ENCODE results near the gene PRSS23.
"Not testable (repeated sequence)": the region's sequence is repeated elsewhere in the genome, so short reads cannot be mapped to it uniquely, and the experiment has no call there.

PRSS23 gene

DNA sequence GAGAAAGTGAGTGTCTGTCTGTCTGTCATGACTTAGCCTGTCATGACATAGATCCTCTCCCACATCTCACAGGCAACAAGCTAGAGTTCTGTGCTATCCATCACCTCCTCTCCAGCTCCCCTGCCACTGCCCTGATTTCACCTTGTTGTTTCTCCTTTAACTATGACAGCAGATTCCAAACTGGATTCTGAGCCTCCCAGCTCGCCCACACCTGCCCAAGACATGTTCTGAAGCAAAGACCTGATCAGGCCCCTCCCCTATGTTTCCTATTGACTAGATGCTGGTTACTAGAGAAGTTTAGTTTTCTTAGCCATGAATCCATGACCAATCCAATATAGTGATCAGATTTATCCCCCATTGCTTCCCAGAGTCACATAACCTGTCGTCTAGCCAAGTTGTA is 15.4 kb downstream of the PRSS23 start:
- no peak for DNase-seq

DNA sequence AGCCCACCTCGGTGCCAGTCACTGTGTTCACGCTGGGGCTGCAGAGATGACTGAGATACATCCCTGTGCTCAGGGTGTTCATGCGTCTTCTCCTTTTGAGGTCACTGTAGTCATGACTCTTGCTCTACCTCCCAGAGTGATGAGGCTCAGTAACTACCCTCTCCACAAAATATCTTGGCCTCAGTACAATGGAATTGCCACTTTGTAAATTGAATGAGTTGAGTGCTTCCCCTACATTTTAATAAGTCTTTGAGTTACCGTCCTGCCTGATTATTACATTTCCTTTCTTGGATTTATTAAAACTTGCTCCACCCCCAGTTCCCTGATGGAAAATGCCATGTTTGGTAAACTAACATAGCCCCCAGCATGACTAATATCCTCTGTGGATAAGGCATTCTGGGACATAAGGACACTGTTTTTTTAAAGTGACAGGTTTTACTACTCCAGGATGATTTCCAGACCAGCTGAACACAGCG is 15.9 kb downstream of the PRSS23 start:
- DNase-seq = no peak

DNA sequence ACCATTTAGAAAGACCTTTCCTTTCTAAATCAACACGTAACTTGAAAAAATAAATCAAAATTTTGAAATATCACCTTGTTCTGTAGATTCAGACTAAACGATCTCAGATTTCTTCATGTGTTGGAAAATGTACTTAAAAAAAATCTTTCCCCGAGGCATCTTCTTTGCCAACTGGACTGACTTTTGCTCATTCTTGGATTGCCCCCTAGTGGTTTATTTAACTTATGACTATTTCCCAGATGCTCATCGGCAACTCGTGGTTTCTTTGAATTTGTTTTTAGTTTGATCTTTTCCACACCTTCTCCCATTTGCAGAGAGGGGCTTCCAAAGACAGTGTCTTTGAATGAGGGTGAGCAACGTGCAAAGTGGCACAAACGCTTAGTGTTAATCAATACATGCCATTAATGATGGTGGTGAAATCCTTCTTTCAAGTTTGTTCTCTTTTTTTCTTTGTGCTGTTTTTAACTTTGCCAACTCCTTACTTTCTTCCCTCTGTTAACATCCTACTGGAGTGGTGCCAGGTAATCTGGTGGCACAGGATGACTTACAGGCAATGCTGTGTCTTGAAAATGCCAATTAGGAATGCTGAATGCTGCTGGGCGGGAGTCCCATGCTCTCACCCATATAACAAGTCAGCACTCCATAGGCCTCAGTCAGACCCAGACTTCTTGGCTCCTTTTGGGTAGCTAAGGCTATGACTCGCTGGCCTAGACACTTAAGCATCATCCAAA is 18.3 kb downstream of the PRSS23 start:
- DNase-seq = no peak

DNA sequence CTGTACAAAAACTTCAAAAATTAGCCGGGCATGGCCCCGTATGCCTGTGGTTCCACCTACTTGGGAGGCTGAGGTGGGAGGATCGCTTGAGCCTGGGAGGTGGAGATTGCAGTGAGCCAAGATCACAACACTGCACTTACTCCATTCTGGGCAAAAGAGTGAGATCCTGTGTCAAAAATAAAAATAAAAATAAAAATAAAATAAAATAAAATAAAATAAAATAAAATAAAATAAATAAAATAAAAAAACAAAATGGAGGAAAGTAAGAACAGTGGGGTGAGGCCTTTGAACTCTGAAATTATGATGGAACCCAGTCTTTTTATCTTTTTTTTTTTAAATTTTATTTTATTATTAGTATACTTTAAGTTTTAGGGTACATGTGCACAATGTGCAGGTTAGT is 23.8 kb downstream of the PRSS23 start:
- not testable (repeated sequence) for DNase-seq

DNA sequence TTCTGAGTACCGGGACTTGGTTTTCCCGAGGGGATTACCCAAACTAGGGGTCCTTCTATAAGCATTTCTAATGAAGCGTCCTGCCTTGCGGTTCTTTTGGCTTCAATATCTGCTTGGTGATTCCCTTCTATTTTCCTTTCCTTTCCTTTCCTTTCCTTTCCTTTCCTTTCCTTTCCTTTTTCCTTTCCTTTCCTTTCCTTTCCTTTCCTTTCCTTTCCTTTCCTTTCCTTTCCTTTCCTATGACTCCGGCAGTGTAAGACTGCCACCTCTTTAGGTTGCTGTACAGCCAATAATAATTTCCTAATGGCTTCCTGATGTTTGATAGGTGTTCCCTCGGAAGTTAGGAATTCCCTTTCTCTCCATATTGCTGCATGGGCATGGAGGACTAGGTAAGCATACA is 34.0 kb downstream of the PRSS23 start:
- not testable (repeated sequence) for DNase-seq

DNA sequence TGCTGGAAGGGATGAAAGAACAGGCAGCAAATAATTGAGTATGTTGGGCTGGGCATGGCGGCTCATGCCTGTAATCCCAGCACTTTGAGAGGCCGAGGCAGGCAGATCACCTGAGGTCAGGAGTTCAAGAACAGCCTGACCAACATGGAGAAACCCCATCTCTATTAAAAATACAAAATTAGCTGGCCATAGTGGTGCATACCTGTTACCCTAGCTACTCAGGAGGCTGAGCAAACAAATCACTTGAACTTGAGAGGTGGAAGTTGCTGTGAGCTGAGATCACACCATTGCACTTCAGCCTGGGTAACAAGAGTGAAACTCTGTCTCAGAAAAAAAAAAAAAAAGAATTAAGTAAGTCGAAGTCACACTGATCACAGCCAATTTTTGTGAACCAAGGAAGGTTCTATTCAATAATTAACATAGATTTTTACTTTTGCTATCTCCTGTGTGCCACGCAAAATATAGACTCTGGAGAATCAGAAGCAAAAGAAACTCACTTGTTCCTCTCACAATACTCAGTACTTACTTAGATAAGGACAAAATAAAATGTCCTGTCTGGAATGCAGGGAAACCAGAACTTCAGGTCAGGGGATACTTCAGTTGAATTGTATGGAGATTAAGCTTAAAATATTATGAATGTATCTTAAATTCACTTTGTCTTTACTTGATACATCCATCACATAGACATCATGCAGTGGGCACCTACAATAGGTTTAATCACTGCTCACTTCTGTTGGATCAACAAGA is 44.6 kb downstream of the PRSS23 start:
- DNase-seq = not testable (repeated sequence)

DNA sequence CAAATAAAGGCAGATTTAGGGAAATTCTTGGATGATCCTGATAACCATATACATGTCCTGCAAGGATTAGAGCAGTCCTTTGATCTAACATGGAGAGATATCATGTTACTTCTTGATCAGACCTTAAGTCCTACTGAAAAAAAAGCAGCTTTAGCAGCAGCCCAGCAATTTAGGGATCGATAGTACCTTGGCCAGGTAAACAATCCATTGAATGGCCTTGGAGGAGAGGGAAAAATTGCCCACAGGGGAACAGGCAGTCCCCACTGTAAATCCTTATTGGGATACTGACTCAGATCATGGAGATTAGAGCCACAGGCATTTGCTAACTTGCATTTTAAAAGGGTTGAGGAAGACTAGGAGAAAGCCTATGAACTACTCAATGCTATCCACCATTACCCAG is 47.8 kb downstream of the PRSS23 start:
- DNase-seq = no peak

DNA sequence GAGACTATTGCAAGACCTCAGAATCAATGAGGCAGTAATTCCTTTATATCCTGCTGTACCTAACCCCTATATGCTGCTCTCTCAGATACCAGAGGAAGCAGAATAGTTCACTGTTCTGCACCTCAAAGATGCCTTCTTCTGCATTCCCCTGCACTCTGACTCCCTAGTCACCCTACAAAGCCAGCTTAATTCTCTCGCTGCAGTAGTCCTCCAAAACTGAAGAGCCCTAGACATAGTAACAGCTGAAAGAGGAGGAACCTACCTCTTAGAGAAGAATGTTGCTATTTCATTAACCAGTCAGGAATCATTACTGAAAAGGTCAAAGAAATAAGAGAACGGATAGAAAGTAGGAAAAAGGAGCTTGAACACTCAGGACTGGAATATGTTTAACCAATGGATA is 49.3 kb downstream of the PRSS23 start:
- no peak for DNase-seq

Data from stimulated activated CD4-positive, alpha-beta T cell treated with anti-CD3 and anti-CD28 coated beads, Interleukin-1b, Interleukin-23, amount 100 ng/mL, for 48 hours (primary cell).